GM11168 (cell line): ENCODE results near the gene GNG4.
"Not testable (repeated sequence)": the region's sequence is repeated elsewhere in the genome, so short reads cannot be mapped to it uniquely, and the experiment has no call there.

Experiments used
- in situ Hi-C: fragments of 300-500 bp; cut with MboI; formaldehyde crosslinking; loops from one replicate; pipeline ENCODE4 v1.12.0; 2022; ENCODE audit warnings: low sequenced_read_pairs; ENCODE audit not compliant: unreplicated experiment

Gene GNG4

GRCh38 chr1:235650341-235651169, 971 bp upstream of the GNG4 start:
- in situ Hi-C loops: no loop called here

- in situ Hi-C loops: no loop called here
Observed at GRCh38 chr1:235648954-235649367, 623 bp downstream of the GNG4 start.

- in situ Hi-C loops: no loop called here
Observed at GRCh38 chr1:235648407-235648907, 1.1 kb downstream of the GNG4 start.

GRCh38 chr1:235647537-235647936, 2.0 kb downstream of the GNG4 start:
- in situ Hi-C loops: not testable (repeated sequence)

- in situ Hi-C loops: no loop called here
Observed at GRCh38 chr1:235646463-235646862, 3.1 kb downstream of the GNG4 start.

- in situ Hi-C loops: no loop called here
Observed at GRCh38 chr1:235644693-235645305, 4.8 kb downstream of the GNG4 start.

- in situ Hi-C loops: no loop called here
Observed at GRCh38 chr1:235643837-235644692, 5.5 kb downstream of the GNG4 start.

- in situ Hi-C loops: no loop called here
Observed at GRCh38 chr1:235642943-235643371, 6.6 kb downstream of the GNG4 start.

GRCh38 chr1:235642011-235642942, 7.3 kb downstream of the GNG4 start:
- in situ Hi-C loops: no loop called here

GRCh38 chr1:235640580-235640979, 9.0 kb downstream of the GNG4 start:
- in situ Hi-C loops: no loop called here

- in situ Hi-C loops: no loop called here
Observed at GRCh38 chr1:235639226-235640205, 10.1 kb downstream of the GNG4 start.

- in situ Hi-C loops: not testable (repeated sequence)
Observed at GRCh38 chr1:235638612-235639011, 11.0 kb downstream of the GNG4 start.

GRCh38 chr1:235637756-235638534, 11.6 kb downstream of the GNG4 start:
- in situ Hi-C loops: no loop called here

GRCh38 chr1:235635938-235636662, 13.5 kb downstream of the GNG4 start:
- in situ Hi-C loops: no loop called here

GRCh38 chr1:235632506-235633401, 16.8 kb downstream of the GNG4 start:
- in situ Hi-C loops: no loop called here

- in situ Hi-C loops: no loop called here
Observed at GRCh38 chr1:235631816-235632215, 17.8 kb downstream of the GNG4 start.
